GM12878 (cell line): ENCODE measurements around the gene C1orf35. TPM values are rescaled to one million over a fixed set of nuclear protein-coding genes. Genes with fewer than 3 reads are reported as not detected.

ENCODE experiments used
- E2F4 ChIP-seq: IDR thresholded peaks from 2 replicates; pipeline ENCODE4 v1.6.1; 2012; ENCODE audit warnings: low read depth, low read length, improper control_type of control experiment
- E2F8 ChIP-seq: fragments of 450-650 bp; IDR thresholded peaks from 2 replicates; pipeline ENCODE4 v1.6.1; 2018; ENCODE audit warnings: mild to moderate bottlenecking, low read depth, moderate library complexity; ENCODE audit not compliant: partially characterized antibody
- ELK1 ChIP-seq: IDR thresholded peaks from 2 replicates; pipeline ENCODE4 v1.6.1; 2012; ENCODE audit warnings: low read depth, low read length, improper control_type of control experiment
- HCFC1 ChIP-seq: fragments of 150-350 bp; IDR thresholded peaks from 2 replicates; pipeline ENCODE4 v1.6.1; 2014; ENCODE audit warnings: low read length
- NR2C2 ChIP-seq: IDR thresholded peaks from 2 replicates; pipeline ENCODE4 v1.6.1; 2011; ENCODE audit warnings: borderline replicate concordance, low read depth; ENCODE audit not compliant: control insufficient read depth, insufficient read length
- PBX3 ChIP-seq: IDR thresholded peaks from 2 replicates; pipeline ENCODE4 v1.6.1; 2011; ENCODE audit warnings: mild to moderate bottlenecking, low read depth, low read length, moderate library complexity; ENCODE audit not compliant: insufficient replicate concordance
- POU2F2 ChIP-seq: IDR thresholded peaks from 3 replicates; pipeline ENCODE4 v1.6.1; 2011; ENCODE audit warnings: low read depth, mild to moderate bottlenecking, low read length, borderline replicate concordance
- REST ChIP-seq: IDR thresholded peaks from 2 replicates; pipeline ENCODE4 v1.6.1; 2012; ENCODE audit warnings: mild to moderate bottlenecking, low read depth, low read length
- SP1 ChIP-seq: IDR thresholded peaks from one replicate; pipeline ENCODE4 v1.6.1; 2011; ENCODE audit warnings: low read depth, low read length
- polyA plus RNA-seq, 11 experiments: library from polyadenylated mRNA; depleted of rRNA in 4 of 11; unstranded in 6 of 11; stranded (reverse) in 5 of 11; fragments of >200 nt; fragmentation: Nextera tagmentation in 4 of 11; fragmentation: Illumina TruSeq in 1 of 11; extraction: Ambion mirVana in 4 of 11; extraction: Trizol in 1 of 11; gene quantifications; 1 replicate in 1 of 11; 2 replicates in 10 of 11; pipeline versions ENCODE4 v1.2.1 to v1.2.3, GENCODE V29; 2011 to 2016; ENCODE audit warnings: inconsistent platforms in 2 of 11, missing spikeins in 2 of 11, low read depth in 1 of 11
- total RNA-seq, 4 experiments: library from RNA; depleted of rRNA in 3 of 4; stranded (reverse); fragments of >200 nt in 3 of 4; fragmentation: Illumina TruSeq in 1 of 4; extraction: Trizol in 1 of 4; gene quantifications; 2 replicates each; pipeline versions ENCODE4 v1.2.1 to v1.2.3, GENCODE V29; 2013 to 2021
- TF ChIP-seq, protein P1 (sequence below): IDR thresholded peaks from 2 replicates; pipeline ENCODE4 v1.6.1; 2012; ENCODE audit warnings: low read length, inconsistent platforms
- TF ChIP-seq, protein P2 (sequence below): fragments of 450-650 bp; IDR thresholded peaks from 2 replicates; pipeline ENCODE4 v1.6.1; 2017; ENCODE audit warnings: mild to moderate bottlenecking, moderate library complexity

The C1orf35 gene
- total and polyA plus RNA-seq, 10 of the 15 experiments (the other 5 are each of a cell fraction or from before 2014, with no cell fraction given) = 2.5 to 27.0 (median 10.6) TPM

DNA sequence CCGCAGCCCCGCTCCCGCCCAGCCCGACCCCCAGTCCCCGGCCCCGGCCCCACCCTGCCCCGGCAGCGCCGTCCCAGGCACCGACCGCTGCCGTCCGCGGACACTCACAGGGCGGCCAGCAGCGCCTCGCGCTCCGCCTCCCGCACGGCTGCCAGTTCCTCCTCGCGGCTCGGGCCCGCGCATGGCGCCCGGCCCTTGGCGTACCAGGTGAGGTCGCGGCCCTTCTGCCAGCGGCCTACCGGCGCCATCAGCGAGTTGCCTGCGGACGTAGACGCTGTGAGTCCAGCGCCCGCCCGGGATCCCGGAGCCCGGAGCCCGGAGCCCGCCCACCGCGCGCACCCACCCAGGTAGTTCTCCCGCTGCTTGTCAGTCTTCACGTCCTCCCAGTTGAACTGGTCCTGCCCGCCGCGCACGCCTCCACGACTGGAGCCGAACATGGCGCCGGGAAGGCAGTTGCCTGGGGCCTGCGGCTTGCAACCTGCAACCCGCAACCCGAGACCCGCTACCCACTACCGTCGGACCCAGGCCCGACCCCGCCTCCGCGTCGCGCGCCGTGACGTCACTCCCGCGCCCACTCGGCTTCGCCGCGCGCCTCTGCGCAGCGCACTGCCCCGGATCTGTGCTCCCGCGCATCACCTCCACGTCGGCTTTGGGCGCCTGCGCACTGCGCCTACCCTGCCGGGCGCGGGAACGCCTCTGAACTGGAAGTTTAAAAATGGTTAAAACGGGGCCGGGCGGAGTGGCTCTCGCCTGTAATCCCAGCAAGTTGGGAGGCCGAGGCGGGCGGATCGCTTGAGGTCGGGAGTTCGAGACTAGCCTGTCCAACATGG, at the start of gene C1orf35 (continued):
- TF ChIP-seq, protein P1, sequence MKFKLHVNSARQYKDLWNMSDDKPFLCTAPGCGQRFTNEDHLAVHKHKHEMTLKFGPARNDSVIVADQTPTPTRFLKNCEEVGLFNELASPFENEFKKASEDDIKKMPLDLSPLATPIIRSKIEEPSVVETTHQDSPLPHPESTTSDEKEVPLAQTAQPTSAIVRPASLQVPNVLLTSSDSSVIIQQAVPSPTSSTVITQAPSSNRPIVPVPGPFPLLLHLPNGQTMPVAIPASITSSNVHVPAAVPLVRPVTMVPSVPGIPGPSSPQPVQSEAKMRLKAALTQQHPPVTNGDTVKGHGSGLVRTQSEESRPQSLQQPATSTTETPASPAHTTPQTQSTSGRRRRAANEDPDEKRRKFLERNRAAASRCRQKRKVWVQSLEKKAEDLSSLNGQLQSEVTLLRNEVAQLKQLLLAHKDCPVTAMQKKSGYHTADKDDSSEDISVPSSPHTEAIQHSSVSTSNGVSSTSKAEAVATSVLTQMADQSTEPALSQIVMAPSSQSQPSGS = no peak
- TF ChIP-seq POU2F2 (no peak), HCFC1 (peak; percentile 74), PBX3 (no peak), SP1 (peak; percentile 71), ELK1 (no peak), E2F8 (no peak), NR2C2 (no peak), REST (no peak), E2F4 (peak; percentile 95)
- TF ChIP-seq, protein P2, sequence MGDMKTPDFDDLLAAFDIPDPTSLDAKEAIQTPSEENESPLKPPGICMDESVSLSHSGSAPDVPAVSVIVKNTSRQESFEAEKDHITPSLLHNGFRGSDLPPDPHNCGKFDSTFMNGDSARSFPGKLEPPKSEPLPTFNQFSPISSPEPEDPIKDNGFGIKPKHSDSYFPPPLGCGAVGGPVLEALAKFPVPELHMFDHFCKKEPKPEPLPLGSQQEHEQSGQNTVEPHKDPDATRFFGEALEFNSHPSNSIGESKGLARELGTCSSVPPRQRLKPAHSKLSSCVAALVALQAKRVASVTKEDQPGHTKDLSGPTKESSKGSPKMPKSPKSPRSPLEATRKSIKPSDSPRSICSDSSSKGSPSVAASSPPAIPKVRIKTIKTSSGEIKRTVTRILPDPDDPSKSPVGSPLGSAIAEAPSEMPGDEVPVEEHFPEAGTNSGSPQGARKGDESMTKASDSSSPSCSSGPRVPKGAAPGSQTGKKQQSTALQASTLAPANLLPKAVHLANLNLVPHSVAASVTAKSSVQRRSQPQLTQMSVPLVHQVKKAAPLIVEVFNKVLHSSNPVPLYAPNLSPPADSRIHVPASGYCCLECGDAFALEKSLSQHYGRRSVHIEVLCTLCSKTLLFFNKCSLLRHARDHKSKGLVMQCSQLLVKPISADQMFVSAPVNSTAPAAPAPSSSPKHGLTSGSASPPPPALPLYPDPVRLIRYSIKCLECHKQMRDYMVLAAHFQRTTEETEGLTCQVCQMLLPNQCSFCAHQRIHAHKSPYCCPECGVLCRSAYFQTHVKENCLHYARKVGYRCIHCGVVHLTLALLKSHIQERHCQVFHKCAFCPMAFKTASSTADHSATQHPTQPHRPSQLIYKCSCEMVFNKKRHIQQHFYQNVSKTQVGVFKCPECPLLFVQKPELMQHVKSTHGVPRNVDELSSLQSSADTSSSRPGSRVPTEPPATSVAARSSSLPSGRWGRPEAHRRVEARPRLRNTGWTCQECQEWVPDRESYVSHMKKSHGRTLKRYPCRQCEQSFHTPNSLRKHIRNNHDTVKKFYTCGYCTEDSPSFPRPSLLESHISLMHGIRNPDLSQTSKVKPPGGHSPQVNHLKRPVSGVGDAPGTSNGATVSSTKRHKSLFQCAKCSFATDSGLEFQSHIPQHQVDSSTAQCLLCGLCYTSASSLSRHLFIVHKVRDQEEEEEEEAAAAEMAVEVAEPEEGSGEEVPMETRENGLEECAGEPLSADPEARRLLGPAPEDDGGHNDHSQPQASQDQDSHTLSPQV = no peak
